Ecto neural progenitor cell (in vitro differentiated cells): ENCODE results near the gene OR9Q1.
"Not testable (repeated sequence)": the region's sequence is repeated elsewhere in the genome, so short reads cannot be mapped to it uniquely, and the experiment has no call there.

Source experiments
- DNase-seq: peaks from one replicate; pipeline ENCODE4 v3.0.0-alpha.2; 2018; ENCODE audit warnings: low spot score

The OR9Q1 gene

DNA sequence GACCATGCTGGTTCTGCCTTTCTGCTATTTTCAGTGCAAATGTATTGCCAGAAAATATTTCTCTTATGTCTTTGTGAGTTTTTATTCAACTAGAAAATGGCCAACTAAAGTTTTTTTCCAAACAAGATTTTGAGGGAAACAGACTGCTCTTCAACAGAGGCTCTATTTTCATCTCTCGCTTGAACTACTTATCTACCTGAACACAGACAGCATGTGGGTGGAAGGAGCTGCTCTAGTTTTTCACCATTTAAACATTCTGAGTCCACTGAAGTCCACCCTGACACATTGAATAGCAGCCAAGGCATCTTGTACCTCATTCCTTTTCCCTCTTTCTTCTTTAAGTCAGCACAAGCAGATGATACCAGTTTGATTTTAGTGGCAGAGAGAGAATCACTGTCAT lies 111.5 kb downstream of the OR9Q1 start:
- DNase-seq, result no peak

DNA sequence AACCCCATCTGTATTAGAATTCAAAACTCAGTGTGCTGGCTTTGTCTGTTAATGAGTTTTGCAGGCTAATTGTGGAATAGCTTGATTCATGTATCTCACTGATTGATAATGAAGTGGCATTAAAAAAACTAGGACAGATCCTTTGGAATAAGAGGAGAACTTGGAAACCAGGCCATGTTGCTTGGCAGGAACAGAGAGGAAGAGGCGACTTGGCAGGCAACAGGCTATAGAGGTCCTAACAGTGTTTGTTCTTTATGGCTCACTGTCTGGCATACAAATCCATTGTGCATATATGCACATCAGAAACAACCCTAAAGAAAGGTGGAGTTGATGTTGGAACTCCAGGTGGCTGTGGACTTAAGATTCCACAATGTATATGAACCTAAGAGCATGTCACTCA lies 119.1 kb downstream of the OR9Q1 start:
- DNase-seq, result no peak

DNA sequence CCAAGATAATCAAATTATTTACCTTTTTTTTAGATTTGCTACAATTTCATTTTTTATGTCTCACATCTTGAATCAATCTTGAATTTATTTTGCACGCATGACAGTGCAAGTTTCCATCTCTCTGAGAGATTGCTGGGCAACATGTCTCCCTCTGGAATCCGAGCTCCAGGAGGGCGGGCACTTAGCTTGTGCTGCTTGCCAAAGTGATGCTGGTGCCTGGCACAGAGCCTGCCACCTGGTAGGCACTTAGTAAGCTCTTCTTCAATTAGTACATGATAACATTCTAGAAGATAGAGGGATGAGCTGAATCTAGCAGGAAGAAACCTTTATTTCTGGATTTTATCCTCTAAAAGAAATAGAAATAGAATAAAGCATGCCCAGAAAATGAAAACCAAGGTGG lies 129.1 kb downstream of the OR9Q1 start:
- no peak for DNase-seq

DNA sequence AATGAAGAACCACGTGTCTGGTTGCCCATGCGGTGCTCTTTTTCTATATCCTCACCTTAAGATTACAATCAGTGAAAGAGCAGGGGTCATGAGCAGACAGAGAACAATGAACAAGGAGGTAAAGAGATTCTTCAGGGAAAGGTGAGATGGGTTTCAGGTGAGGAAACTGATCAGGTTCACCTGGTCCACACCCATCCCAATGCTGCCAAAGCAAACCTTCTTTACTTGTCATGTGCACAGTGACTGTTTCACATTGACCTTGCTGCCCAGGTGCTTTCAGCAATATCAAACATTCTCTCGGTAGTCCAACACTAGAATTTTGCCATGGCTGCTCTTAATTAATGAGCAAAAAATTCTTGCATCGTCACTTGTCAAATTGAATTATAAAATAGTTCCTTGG lies 140.7 kb downstream of the OR9Q1 start:
- DNase-seq, result no peak

DNA sequence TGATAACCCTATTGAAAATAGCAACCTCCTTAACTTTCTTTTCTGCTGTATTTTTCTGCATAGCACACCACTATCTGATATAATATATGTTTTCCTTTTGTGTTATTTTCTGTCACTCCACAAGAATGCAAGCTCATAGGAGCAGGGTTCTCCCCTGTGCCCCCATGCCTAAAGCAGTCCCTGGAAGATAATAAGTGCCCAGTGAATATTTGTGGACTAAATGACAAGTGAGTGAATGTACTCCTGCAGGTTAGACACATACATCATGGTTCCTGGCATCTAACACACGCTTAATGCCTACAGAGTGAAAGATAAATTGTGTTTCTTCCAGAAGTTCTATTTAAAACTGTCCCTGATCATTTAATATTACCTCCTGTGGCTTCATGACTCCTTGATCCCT lies 141.3 kb downstream of the OR9Q1 start:
- DNase-seq, result no peak

DNA sequence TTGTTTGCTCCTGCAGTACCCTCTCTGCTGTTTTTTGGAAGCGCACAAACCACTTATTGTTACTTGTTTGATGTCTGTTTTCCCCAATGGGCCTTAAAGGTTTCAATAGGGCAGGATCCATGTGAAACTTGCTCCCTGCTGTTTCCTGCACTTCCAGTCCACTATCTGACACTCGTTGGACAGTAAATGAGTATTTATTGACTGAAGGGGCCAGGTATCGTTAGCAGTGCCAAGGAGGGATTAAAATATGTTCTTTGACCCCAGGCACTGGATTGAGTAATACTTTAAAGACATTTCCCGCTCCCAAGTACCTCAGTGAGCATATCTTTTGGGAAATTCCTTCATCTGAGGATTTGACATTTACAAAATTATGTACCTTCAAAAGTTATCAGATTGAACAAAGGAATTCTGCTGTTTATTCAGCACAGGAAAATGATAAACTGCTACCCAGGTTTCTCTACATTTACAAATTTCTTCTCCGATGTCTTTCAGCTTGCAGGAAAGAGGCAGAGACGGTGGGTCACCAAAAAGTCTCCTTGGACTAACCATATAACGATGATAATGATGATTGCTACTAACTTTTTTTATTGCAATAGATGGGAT lies 141.9 kb downstream of the OR9Q1 start:
- no peak for DNase-seq

DNA sequence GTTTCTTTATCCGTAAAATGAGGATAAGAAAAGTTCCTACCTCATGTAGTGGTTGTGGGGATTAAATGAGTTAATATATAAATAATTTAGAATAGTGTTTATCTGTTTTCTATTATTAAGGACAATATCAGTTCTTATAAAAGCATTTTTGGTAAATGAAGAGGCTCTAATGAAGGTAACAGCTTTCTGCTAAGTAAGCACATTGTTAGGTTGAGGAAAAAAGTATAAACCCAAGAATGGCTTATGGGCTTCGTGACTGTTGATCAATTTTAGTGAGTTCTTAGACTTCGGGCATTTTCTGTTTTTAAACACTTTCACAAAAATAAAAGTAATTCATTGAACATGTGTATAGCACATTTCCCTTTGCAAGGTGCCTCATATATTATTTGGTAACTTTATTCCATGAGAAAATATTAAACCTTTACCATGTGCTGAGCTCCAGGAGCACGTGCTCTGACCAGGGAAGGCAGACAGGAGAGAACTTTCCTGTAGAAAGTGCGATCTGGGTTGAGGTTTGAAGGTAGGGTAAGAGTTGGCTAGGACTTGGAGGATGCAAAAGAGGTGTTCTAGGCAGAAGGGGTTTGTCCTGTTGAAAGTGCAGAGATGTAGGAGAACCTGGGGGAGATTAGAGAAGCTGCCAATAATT lies 153.9 kb downstream of the OR9Q1 start:
- DNase-seq, result no peak

DNA sequence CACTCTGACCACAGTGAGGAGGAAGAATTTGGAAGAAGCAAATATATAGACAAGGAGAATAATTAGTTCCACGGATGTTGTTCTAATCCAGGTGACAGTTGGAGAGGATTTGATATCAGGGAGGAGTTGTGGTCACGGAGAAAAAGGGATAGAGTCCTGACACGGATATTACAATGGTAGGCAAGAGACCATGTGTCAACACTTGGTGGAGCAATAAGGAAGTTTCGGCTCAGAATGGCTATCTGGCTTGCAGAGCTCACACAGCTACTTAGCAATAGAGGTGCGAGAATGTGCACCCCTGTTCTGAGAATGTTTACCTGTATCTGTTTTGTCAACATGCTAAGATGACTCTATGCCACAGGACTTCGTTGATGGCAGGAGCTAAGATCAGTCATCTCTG lies 154.8 kb downstream of the OR9Q1 start:
- no peak for DNase-seq

DNA sequence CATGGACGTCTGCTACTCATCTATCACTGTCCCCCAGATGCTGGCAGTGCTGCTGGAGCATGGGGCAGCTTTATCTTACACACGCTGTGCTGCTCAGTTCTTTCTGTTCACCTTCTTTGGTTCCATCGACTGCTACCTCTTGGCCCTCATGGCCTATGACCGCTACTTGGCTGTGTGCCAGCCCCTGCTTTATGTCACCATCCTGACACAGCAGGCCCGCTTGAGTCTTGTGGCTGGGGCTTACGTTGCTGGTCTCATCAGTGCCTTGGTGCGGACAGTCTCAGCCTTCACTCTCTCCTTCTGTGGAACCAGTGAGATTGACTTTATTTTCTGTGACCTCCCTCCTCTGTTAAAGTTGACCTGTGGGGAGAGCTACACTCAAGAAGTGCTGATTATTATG lies 156.0 kb downstream of the OR9Q1 start:
- DNase-seq, result no peak

DNA sequence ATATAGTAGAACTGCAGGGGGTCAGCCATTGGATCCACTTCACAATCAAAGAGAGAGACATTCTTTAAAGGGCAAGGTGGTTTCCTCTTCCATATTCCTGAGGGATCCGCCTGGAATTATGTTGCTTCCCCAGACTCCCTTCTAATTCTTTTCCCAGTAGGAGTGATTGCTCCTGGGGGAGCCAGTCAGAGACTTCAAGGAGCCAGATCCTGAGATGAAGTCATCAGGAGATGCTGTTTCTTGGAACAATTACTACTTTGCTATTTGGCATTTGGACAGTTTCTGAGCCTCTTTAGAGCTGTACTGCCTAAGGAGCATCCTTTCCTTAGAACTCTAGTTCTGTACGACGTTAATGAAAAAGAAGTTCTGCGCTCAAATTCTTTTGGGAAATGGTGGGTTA lies 163.3 kb downstream of the OR9Q1 start:
- no peak for DNase-seq

DNA sequence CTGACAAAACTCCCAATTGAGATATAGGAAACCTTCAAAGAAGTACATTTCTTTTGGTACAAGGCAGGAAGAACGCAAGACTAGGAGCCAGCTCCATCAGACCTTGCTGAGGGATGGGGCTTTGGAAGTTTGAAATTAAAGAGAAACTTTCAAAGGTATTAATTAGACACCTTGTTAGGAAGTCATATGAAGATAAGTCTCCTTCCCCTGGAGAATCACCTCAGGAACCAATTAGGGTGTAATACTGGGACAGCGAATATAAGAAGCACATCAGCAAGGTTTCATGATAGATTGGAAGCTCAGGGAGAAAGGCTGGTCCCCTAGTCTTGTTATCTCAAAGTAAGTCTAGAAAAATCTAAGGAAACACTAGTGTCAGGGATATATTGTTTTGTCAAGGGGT lies 165.1 kb downstream of the OR9Q1 start, which contains the start of gene OR9Q2:
TSS of gene OR9Q2 (plus strand) at position 301 of the 400 bp plus-strand sequence. CDS start 1,421 bp downstream, outside the sequence.
- no peak for DNase-seq

DNA sequence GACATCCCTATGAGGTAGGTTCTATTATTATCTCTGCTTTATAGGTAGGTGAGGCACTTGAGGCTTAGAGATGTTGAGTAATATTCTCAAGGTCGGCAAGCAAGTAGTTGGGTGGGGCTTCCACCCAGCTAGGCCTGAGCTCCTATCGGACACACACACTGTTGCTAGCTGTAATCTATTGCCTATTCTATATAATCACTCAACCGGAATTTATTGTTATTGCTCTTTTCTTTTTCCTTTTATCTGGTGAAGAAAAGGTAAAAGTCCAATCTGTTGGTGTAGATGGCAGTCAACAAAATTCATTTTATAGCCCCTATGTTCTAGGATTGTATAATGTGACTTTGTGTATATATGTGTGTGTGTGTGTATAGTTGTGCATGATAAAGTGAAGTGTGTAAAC lies 168.5 kb downstream of the OR9Q1 start:
- DNase-seq, result no peak

DNA sequence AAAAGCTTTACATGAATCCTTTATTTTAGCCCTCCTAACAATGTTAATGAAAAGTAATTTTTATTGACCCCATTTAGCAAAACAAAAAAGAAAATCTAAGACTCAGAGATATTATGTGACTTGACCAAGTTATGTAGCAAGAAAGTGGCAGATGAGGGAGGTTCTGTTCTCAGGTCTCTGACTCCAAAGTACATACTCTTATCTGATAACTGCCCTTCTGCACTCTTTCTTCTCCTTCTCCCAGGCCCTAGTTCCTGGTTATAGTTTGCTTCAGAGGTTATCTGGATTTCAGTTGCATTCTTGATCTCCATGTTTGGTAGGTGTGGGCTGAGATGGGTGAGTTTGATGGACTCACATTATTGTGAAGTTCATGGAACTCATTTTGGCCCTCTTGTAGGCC lies 169.7 kb downstream of the OR9Q1 start:
- no peak for DNase-seq

DNA sequence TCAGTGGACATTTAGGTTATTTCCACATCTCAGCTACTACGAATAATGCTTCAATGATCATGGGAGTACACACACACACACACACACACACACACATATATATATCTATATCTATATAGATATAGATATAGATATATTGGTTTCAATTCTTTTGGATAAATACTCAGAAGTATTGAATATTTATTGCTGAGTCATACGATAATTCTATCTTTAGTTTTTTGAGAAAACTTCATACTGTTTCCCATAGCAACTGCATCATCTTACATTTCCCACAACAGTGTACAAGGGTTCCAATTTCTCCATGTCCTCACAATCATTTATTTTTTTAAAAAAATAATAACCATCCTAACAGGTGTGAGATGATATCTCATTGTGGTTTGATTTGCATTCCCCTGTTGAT lies 172.3 kb downstream of the OR9Q1 start:
- DNase-seq, result no peak

DNA sequence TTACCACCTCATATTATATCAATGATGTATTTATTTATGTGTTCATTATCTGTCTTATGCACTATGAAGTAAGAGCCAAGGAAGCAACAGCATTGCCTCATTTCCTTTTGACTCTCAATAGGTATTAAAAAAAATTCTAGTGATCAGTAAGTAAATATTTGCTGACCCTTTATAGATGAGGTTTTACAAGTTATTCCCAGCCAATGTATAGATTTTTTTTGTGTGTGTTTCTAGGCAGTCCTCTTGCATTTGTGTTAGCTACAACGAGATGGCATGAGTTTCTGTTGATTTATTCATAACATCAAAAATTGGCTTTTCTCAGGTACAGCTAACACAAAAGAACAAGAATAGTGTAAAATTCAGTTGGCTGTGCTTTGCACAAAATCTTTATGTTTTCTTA lies 175.6 kb downstream of the OR9Q1 start:
- DNase-seq, result no peak

DNA sequence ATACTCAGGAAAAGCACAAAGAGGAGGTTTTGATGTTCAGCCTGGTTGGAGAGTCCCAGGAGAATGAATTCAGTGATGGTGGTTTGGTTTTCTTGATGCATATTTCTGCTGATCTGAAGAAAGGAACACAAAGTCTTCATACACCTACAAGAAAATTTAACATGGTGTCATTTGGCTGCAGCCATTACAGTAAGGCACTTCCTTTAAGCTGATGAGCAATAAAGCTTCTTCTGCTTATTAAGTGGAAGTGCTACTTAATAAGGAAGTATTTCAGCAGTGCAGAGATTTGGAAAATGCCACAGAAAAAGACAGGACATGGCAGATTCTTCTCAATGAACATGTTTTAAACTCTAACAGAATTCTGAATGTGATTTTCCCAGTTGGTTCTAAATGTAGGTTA lies 180.4 kb downstream of the OR9Q1 start, which contains the start of gene OR1S2:
TSS of gene OR1S2 (minus strand) at position 101 of the 400 bp plus-strand sequence. CDS start at position 101, 0 bp downstream.
- no peak for DNase-seq

DNA sequence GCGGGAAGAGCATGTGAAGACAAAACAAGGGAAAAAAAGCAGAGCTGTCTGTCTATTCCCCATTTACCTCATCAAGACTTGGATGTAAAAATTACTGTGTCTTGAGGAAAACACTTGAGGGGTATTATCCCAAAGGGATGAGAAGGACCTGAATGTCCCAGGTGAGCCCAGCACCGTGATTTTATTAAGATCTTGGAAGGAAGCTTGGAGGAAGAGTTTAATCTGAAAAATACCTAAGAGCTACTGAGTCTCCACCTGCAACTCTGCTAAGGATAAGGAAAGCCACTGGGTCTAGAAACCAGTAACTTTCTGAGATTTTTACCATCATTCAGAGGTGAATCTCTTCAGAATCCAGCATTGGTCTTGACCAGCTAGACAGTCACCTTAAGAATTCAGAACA lies 188.7 kb downstream of the OR9Q1 start, which contains the start of gene OR1S1:
TSS of gene OR1S1 (plus strand) at position 301 of the 400 bp plus-strand sequence.
- DNase-seq, result not testable (repeated sequence)

DNA sequence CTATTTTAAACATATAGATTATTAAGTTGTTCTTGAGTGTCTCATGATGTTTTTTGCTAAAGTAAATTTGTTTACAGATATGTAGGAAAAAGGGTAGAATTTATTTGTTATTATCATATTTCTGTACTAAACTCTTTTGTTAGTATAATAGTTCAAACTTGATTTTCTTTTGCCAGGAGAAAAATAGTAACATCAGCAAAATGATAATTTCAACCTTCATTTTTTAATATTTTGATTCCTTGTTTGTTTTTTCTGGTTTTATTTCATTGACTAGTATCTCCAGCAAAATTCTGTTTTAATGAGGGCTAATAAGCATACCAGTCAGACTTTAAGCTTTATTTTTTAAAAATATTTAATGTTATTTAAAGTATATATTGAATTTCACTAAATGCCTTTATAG lies 192.8 kb downstream of the OR9Q1 start:
- DNase-seq, result no peak

DNA sequence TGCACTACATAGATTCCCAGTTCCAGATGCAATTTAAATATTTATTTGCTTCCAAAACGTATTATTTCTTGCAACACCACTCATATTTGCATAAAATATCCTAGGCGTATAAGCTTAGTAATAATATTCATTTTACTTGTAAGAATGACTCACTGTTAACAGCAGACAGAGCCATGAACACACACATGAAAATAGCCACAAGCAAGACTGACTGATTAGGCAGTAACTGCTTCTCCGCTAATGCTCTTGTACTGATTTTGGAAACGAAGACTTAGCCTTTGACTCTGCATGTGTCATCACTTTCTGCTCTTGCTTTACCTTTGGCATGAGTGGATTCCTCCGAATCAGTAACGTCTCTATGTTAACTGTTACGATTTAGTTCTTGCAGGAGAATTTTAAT lies 199.0 kb downstream of the OR9Q1 start:
- DNase-seq, result no peak

DNA sequence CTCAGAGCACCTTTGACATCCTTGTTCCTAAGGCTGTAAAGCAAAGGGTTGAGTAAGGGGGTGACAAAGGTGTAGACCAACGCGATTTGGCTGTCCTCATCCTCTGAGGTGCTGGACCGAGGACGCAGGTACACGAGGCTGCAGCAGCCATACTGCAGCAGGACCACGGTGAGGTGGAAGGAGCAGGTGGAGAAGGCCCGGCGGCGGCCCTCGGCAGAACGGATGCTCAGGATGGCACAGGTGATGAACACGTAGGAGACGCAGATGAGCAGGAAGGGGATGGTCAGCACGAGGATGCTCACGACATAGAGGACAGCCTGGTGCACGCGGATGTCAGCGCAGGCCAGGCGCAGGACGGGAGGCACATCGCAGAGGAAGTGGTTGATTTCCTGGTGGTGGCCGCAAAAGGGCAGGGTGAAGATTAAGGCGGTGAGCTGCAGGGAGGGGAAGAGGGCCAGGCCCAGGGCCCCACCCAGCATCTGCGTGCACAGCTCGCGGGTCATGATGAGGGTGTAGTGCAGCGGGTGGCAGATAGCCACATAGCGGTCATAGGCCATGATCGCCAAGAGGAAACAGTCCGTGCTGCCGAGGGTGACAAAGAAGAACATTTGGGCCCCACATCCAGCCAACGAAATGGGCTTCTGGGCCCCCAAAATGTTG lies 204.4 kb downstream of the OR9Q1 start:
- no peak for DNase-seq
